NCI-H1105 (cell line): ENCODE measurements around the gene SOWAHC.
"Not testable (repeated sequence)": the region's sequence is repeated elsewhere in the genome, so short reads cannot be mapped to it uniquely, and the experiment has no call there.

ENCODE experiments used
- DNase-seq: peaks from one replicate; lab custom pipeline; 2025; lab: John Stamatoyannopoulos, UW

SOWAHC gene, protein sequence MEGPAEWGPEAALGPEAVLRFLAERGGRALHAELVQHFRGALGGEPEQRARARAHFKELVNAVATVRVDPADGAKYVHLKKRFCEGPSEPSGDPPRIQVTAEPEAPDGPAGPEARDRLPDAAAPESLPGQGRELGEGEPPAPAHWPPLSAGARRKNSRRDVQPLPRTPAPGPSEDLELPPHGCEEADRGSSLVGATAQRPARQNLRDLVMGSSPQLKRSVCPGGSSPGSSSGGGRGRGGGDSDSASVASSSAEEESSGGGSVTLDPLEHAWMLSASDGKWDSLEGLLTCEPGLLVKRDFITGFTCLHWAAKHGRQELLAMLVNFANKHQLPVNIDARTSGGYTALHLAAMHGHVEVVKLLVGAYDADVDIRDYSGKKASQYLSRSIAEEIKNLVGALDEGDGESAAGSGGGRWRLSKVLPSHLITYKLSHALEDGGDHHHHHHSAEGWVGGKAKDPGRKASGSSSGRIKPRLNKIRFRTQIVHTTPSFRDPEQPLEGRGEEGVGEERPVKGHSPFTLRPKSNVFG

DNA sequence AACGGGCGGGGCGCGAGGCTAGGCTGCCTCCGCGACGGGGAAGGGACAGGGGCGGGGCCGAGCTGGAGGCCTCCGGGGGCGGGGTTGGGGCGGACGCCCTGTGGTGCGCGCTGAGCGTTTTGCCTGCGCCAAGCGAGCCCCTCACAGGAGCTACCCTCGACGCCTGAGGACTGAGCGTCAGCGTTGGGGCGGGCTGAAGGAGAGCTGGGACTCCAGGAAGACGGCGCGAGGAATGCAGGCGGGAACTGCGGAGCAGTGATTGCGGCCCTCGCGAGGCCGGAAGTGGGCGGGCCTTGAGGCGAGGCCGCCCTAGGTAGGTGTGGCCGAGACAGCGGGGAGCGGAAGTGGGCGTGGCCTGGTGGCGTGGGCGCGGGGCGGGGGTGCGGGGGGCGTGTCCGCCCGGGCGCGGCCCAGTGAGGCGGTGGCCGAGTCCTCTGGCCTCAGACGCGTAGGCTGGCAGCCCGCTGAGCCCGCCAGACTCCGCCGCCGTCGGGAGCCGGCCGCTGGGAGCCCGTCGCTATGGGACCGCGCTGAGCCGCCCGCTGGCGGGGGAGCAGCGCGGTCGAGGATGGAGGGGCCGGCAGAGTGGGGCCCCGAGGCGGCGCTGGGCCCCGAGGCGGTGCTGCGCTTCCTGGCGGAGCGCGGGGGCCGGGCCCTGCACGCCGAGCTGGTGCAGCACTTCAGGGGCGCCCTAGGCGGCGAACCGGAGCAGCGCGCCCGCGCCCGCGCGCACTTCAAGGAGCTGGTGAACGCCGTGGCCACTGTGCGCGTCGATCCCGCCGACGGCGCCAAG is at the start of gene SOWAHC, which contains the start of gene SEPTIN10:
Gene SOWAHC, plus strand, starts transcription at position 443 of the 793 bp plus-strand sequence. Its CDS starts 126 bp downstream, at position 569.
Gene SEPTIN10, minus strand, starts transcription at position 45 of the 793 bp plus-strand sequence. CDS start 139 bp downstream, outside the sequence.
- peak; percentile 85 for DNase-seq

DNA sequence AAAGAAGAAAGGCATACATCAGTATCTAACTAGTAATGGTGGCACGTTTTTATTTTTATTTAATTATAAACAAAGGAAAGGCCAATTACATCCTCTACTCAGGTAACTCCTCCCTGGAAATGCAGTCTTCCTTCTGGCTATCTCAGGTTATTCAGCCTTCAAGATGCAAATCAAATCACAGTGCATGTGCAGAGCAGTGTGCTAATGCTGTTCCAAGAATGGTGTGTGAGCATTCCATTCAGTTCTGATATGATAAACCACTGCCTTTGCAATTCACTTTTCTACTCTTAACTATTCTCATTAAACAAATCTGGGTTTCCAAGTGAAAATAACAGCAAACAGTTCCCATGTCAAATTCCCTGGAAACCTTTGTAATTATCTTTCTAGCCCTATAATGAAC is 38.8 kb upstream of the SOWAHC start:
- DNase-seq = no peak

DNA sequence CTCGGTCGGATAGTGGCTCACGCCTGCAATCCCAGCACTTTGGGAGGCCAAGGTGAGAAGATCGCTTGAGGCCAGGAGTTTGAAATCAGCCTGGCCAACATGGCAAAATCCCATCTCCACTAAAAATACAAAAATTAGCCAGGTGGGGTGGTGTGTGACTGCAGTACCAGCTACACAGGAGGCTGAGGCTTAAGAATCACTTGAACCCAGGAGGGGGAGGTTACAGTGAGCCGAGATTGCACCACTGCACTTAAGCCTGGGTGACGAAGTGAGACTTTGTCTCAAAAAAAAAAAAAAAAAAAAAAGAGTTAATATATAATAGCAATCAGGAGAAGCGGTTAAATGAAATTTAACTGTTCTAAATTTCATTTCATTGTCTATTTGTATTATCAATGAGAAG is 36.5 kb upstream of the SOWAHC start:
- not testable (repeated sequence) for DNase-seq

DNA sequence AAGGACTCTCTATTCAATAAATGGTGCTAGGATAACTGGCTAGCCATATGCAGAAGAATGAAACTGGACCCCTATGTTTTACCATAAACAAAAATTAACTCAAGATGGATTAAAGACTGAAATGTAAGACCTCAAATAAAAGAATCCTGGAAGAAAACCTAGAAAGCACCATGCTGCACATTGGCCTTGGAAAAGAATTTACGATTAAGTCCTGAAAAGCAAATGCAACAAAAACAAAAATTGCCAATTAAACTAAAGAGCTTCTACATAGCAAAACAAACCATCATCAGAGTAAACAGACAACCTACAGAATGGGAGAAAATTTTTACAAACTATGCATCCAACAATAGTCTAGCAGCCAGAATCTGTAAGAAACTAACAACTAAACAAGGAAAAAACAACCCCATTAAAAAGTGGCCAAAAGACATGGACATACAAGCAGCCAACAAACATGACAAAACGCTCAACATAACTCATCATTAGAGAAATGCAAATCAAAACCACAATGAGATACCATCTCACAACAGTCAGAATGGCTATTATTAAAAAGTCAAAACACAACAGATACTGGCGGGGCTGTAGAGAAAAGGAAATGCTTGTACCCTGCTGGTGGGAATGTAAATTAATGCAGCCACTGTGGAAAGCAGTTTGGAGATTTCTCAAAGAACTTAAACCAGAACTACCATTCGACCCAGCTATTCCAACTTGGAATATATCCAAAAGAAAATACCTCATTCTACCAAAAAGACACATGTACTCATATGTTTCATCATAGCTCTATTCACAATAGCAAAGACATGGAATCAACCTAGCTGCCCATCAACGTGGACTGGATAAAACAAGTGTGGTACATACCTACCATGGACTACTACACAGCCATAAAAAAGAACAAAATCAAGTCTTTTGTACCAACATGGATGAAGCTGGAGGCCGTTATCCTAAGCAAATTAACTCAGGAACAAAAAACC is 31.0 kb upstream of the SOWAHC start:
- DNase-seq = no peak

DNA sequence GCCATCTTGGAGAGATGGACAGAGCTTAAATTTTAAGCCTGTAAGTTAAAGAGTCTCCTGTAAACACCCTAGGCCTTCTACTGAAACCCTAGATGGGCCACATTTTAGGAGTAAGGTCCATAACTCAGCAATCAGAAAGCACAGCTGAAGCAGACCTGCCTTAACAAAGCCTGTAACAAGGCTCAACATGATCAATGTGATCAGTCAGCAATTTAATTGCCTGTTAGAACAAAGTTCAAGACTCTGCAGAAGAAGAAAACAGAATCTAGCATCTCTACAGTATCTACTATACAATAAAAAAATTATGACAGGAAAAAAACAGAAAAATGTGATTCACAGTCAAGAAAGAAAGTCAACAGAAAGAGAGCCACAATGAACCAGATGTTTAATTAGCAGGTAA is 27.5 kb upstream of the SOWAHC start:
- no peak for DNase-seq

DNA sequence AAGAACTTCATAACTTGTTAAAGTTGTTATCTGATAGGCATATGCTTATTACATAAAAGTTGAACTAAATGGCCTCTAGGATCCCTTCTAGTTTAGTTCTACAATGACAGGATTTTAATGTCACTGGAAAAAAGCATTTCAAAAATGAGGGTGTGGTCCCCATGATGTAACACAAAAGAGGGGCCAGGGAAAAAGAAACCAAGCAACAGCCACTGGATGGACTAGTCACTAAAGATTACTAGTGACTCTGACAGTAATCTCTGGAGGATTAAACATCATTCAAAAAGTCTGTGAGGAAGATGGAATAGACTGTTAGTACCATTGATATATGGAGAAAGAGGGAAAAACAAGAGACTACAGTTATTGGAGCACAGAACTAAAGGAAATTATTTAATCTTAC is 23.0 kb upstream of the SOWAHC start:
- no peak for DNase-seq

DNA sequence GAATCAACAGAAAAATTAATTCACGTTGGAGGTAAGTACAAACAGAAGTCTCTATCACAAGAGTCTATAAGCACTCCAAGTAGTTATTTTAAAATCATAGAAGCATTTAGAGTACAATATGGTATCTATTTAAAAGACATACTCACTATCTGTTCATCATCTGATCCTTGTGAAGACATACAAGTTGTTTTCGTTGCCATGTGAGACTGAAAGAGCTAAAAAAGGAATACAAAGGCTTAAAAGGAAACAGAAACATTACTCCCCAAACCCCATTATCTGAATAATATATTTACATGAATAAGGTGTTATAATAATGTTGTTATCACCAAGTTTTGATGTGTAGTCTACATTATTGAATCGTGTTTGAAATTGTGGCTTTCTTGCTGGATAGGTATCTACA is 21.3 kb upstream of the SOWAHC start:
- DNase-seq = no peak

DNA sequence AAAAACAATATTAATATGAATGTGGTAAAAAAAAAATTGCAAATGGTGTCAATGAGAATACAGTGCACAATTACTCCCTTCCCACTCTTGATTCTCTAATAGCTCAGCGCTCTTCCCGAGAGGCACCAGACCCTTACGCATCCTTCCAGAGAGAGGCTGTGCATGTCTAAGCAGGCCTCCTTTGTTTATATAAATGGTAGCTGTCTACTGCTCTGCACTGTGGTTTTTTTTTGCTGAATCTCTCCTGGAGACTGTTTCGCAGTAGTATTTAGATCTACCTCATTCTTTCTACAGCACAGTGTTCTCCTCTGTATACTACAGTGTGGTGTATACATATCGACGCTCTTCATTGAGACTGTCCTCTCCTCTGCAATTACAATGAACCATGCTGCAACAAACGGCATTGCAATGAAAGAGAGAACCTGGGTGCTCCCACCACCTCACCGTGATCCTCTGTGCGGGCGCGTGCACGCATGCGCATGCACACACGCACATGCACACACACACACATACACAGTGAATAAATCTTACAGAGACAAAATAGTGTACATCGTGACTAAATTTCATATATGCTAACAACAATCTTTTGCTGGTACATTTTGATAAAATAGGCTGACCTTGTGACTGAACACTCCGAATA is 19.8 kb upstream of the SOWAHC start:
- peak; percentile 49 for DNase-seq

DNA sequence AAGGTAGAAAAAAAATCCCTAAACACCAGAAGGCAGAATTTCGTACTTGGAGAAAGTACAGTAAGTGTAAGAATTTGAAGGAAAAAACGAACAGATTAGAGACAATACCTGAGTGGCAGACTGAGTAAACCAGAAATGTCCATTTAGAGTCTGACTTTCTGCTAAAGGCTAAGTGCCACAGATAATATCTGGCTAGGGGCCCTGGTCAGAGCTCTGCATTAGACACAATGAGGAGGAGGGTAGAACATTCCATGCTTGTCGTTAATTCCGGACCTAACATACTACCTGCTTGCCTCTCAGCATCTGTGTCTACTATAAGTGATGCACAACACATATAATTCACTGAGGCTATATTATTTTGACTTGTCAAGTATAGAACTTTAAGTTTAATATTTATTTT is 18.5 kb upstream of the SOWAHC start:
- DNase-seq = no peak

DNA sequence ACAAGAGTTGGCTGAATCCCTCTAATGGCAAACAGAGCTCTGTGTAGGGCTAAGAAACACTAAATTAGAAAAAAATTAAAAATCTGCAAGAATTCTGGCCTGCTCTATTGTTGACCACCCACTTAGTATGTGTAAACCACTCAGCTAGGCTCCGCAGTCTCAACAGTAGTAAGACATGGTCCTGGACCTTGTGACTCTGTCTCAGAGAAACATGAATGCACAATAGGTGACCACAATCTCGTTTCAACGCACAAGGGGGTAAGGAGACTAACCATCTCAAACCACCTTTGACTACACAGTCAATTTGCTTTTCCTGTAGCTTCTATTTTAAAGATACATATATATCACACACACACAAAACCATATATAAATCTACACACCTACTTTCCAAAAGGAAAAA is 16.9 kb upstream of the SOWAHC start:
- no peak for DNase-seq

DNA sequence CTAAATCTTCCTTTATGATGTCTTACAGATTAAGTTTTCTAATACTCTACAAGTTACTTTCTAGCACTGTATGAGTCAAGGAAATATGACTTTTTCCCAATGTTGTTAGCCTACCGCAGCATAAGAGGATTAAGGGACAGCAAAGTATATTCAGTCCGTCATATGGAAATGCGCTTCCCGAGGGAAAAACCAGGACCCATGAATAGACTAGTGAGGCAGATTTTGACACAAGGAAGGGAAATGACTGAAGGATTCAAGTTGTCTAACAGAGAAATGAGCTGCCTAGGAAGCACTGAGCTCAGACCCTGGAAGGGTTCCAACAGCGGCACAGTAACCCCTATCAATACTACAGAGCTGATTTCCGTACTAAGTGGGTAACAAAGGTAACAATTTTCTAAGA is 12.4 kb upstream of the SOWAHC start:
- DNase-seq = no peak

DNA sequence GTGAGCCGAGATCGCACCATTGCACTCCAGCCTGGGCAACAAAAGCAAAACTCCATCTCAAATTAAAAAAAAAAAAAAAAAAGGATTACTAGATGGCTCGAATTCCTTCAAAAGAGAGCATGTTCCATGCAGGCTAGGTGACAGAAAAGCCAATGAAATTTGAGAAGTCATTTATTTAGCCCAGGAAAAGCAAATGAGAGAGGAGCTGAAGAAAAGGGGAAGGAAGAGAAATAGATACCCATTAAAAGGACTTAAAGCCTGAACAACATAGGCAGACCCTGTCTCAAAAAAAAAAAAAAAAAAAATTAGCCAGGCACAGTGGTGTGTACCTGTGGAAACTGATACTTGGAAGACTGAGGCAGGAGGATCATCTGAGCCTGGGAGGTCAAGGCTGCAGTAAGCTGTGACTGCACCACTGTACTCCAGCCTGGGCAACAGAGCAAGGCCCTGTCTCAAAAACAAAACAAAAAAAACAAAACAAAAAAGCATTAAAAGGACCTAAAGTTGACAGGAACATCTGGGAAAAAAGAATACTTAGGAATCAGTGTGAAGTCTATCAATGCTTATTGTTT is 11.5 kb upstream of the SOWAHC start:
- no peak for DNase-seq

DNA sequence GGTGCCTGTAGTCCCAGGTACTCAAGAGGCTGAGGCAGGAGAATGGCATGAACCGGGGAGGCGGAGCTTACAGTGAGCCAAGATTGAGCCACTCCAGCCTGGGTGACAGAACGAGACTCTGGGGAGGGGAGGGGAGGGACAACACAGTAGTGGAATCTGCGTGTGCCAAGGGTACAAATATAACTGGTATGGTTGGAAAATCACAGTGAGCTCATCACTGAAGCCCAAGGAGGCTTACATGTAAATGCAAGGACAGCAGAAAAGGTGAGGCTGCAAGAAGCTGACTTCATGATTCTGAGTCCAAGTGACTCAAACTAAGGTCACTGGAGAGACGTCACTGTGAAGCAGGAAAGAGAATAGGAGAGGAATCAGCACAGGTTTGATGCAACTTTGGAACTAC is 9.6 kb upstream of the SOWAHC start:
- DNase-seq = no peak

DNA sequence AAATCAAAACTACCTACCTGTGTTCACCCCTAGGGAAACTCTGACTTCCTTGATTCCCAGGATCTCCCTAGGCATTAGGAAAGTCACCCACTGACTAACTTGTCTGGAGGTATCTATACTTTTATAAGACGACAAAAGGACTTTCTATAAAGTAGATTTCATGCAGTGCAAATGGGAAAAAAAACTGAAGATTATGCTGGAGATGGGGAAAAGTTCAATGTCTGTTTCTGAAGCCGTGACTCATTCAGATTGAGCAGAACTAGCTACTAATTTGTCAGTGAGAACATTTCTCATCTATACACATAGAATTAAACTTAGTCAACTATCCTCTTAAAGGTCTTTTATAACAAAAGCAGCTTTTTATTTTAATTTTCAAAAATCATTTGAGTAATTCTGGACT is 6.4 kb upstream of the SOWAHC start:
- no peak for DNase-seq

DNA sequence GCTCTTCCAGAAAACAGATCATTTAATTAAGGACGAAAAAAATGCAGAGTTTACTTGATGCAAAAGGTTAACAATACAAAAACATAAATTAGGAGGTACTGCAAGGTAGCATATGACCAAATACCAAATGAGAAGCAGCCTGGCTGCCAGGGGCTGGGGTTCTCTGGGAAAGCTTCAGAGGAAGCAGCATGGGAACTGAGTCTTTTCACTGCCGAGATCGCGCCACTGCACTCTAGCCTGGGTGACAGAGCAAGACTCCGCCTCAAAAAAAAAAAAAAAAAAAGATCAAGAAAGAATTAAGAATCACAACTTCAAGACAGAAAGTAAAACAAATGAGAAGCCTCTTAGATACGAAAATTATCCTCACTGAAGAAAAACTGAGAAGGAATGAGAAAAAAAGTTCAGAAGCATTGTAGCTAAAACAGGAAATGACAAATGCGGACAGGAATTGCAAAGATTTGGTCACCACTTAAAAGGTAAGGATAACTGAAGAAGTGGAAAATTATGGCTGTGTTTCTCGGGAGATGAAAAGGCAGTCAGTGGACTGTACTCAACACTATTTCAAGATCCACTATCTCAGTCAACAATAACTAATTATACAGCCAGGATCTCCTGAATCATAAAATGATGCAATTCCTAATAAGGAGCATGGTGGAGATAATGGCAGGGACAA is 4.7 kb upstream of the SOWAHC start:
- DNase-seq = no peak

DNA sequence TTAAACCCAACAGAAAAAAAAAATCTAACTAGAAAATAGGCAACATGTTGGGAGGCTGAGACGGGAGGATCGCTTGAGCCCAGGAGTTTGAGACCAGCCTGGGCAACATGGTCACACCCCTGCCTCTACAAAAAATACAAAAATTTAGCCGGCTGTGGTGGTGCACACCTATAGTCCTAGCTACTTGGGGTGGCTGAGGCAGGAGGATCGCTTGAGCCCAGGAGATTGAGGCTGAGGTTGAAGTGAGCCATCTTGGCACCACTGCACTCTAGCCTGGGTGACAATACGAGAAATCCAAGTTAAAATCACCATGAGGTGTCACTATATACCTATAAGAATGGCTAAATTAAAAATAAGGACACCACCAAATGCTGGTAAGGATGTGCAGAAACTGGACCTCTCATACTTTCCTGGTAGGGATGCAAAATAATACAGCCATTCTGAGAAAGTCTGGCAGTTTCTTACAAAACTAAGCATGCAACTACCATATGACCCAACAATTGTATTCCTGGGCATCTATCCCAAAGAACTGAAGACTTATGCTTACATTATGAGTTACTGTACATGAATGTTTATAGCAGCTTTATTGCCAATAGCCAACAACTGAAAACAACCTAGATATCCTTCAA is 2.6 kb upstream of the SOWAHC start:
- DNase-seq = no peak

DNA sequence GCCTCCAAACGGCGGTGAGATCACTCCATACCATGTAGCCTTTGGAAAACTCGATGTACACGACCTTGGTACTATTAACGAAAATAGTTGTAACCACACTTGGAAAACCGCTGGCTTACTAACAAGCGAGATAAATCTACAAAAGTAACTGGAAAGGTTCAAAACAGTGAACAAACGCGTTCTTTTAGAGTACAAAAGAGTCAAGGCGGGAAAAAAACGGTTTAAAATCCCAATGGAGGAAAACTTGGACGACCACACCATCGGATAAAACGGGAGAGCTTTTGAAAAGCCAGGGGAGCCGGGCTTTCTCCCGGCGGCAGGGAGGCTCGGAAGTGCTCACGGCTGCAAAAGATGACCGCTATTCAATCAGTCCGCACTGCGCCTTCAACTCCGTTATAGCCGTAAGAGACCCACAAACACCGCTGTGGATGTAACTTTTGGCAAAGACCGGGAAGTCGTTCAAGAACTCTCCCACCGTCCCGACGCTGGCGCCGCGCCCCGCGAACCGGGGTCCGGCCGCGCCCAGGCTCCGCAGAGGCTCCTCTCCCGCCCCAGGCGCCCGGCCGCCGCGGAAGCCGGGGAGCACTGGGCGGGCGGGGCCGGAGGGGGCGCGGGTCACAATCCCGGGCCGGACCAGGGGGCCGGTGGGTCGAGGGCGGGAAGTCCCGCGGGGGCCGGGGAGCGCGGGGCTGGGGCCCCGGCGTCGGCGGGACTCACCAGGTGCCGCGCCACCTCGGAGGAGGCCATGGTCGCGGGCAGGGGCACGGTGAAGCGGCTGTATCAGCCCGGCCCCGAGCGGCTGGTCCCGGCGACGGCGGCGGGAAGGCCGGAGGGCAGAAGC is 863 bp upstream of the SOWAHC start:
- DNase-seq = peak; percentile 10

DNA sequence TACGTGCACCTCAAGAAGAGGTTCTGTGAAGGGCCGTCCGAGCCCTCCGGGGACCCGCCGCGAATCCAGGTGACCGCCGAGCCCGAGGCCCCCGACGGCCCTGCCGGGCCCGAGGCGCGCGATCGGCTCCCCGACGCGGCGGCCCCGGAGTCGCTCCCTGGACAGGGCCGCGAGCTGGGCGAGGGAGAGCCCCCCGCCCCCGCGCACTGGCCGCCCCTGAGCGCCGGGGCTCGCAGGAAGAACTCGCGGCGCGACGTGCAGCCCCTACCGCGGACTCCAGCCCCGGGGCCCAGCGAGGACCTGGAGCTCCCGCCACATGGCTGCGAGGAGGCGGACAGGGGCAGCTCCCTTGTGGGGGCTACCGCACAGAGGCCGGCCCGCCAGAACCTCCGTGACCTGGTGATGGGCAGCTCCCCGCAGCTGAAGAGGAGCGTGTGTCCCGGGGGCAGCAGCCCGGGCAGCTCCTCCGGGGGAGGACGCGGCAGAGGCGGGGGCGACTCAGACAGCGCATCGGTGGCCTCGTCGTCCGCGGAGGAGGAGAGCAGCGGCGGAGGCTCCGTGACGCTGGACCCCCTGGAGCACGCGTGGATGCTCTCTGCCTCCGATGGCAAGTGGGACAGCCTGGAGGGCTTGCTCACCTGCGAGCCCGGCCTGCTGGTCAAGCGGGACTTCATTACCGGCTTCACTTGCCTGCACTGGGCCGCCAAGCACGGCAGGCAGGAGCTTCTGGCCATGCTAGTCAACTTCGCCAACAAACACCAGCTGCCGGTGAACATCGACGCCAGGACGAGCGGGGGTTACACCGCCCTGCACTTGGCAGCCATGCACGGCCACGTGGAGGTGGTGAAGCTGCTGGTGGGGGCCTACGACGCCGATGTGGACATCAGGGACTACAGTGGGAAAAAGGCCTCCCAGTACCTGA is 812 bp downstream of the SOWAHC start:
- DNase-seq = no peak
